Muscle of leg (tissue), 11 donors: ENCODE data around the gene TUBA3C. TPM values are rescaled to one million over a fixed set of nuclear protein-coding genes. Genes with fewer than 3 reads are reported as not detected.

ENCODE experiments used
- DNase-seq: peaks from one replicate; pipeline ENCODE4 v3.0.0; 2013
- H3K27ac ChIP-seq: one replicate; pipeline ENCODE4 v1.5.1; 2013; ENCODE audit warnings: mild to moderate bottlenecking, low read length, control low read depth
- H3K27me3 ChIP-seq: one replicate; pipeline ENCODE4 v1.6.1; 2013; ENCODE audit warnings: low read length; ENCODE audit not compliant: control insufficient read depth, insufficient read depth
- H3K36me3 ChIP-seq: one replicate; pipeline ENCODE4 v1.6.1; 2013; ENCODE audit warnings: low read length; ENCODE audit not compliant: control insufficient read depth, insufficient read depth
- H3K4me1 ChIP-seq: one replicate; pipeline ENCODE4 v1.6.1; 2013; ENCODE audit warnings: low read length; ENCODE audit not compliant: control insufficient read depth, insufficient read depth
- H3K4me3 ChIP-seq: one replicate; pipeline ENCODE4 v1.5.1; 2013; ENCODE audit warnings: low read length, control low read depth
- H3K9me3 ChIP-seq: replicated peaks from 2 replicates; pipeline ENCODE4 v1.6.1; 2013; ENCODE audit warnings: low read depth, low read length; ENCODE audit not compliant: control insufficient read depth
- WGBS: methylation state at CpG from one replicate; pipeline ENCODE4 v1.1.5; 2013; ENCODE audit warnings: missing lambda C conversion rate; ENCODE audit not compliant: insufficient coverage; 5-methylcytosine and 5-hydroxymethylcytosine counted together
- polyA plus RNA-seq, 8 donors: library from polyadenylated mRNA; unstranded; fragments of 120-200 nt; gene quantifications; one replicate each; pipeline versions ENCODE4 v1.2.1 to v1.2.3, GENCODE V29; 2013; ENCODE audit warnings: inconsistent platforms in 1 of 8, low replicate concordance in 1 of 8; ENCODE audit not compliant: insufficient read length in 8 of 8, insufficient read depth in 1 of 8
- total RNA-seq: library from RNA; stranded (reverse); fragments of 120-200 nt; gene quantifications from one replicate; pipeline ENCODE4 v1.2.4, GENCODE V29; 2013

The TUBA3C gene
- total and polyA plus RNA-seq, 9 donors, result not detected

GRCh38 chr13:19169496-19169895, 12.1 kb downstream of the TUBA3C start:
- Histone ChIP-seq H3K36me3 (no peaks in the 10 kb centered on the region), H3K9me3 (peaks cover 70% of the 10 kb centered on the region)

GRCh38 chr13:19161308-19161707, 20.3 kb downstream of the TUBA3C start:
- peaks cover 55% of the 10 kb centered on the region for H3K9me3 ChIP-seq
- WGBS, result 84% methylated on average over 4 of the region's 5 CpGs
- no peak for DNase-seq
- no peak overlapping the region for H3K27ac ChIP-seq
- no peaks in the 10 kb centered on the region for H3K36me3 ChIP-seq
- no peaks in the 10 kb centered on the region for H3K27me3 ChIP-seq
- H3K4me3 ChIP-seq, result no peak overlapping the region
- H3K4me1 ChIP-seq, result no peaks in the 10 kb centered on the region

More at GRCh38 chr13:19169496-19169895, 12.1 kb downstream of the TUBA3C start:
- Histone ChIP-seq H3K4me1 (no peaks in the 10 kb centered on the region), H3K27me3 (no peaks in the 10 kb centered on the region), H3K27ac (no peak overlapping the region), H3K4me3 (no peak overlapping the region)
- 85% methylated on average over 3 of the region's 3 CpGs for whole genome bisulfite sequencing
- DNase-seq, result no peak

DNA sequence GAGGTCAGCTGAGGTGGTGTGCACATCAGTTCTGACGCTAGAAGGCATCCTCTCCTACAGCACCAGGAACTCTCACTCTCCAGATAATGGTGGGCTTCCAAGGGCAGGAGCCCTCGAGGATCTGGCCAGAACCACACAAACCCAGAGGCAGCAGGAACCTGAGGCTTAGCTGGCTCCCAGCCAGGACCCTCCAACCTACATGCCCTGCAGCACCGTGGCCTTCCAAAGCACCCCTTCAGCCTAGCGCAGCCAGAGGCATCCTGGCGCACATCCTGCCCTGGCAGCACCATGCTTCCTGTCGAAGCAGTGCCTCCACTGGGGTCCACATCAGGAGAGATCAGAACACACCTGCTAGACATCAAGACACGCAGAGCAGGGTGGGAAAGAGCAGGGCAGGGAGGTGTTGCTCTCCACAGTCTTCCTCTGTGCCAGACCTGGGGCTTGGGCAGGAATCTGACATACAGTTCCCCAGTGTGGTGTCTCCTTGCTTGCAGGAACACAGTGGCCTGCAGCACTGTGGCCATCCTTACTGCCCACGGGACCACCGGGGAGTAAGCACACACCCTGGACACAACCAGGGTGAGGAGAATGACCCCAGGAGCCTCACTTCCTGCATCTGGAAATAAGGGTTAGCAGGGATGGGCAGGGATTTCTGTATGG, 21.7 kb downstream of the TUBA3C start:
- H3K4me1 ChIP-seq, result no peaks in the 10 kb centered on the region
- no peaks in the 10 kb centered on the region for H3K36me3 ChIP-seq
- H3K27ac ChIP-seq, result no peak overlapping the region
- peaks cover 60% of the 10 kb centered on the region for H3K9me3 ChIP-seq
- no peaks in the 10 kb centered on the region for H3K27me3 ChIP-seq
- WGBS, result 74% methylated on average over 9 of the region's 9 CpGs
- H3K4me3 ChIP-seq, result no peak overlapping the region
- DNase-seq, result no peak

DNA sequence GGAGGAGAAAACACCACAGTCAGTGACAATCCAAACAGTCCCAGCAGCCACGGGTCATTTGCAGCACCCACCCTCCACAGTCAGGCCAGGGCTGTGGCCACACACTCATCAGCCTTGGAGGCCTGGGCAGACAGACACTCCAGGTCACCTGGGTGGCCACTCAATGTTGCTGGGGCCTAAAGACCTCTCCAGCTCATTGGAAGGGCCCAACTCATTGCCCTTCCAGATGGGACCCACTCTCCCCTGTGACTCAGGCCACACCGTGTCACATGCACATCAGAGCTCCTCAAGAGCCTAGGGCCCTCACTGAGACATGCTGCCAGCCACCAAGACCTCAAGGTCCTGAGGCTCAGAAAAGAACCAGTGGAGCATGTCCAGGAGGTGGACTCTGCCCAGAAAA, 22.4 kb downstream of the TUBA3C start:
- Histone ChIP-seq H3K27ac (no peak overlapping the region), H3K4me3 (no peak overlapping the region), H3K9me3 (peaks cover 66% of the 10 kb centered on the region), H3K36me3 (no peaks in the 10 kb centered on the region), H3K27me3 (no peaks in the 10 kb centered on the region), H3K4me1 (no peaks in the 10 kb centered on the region)
- no peak for DNase-seq
- whole genome bisulfite sequencing, result 76% methylated on average over 2 of the region's 2 CpGs

DNA sequence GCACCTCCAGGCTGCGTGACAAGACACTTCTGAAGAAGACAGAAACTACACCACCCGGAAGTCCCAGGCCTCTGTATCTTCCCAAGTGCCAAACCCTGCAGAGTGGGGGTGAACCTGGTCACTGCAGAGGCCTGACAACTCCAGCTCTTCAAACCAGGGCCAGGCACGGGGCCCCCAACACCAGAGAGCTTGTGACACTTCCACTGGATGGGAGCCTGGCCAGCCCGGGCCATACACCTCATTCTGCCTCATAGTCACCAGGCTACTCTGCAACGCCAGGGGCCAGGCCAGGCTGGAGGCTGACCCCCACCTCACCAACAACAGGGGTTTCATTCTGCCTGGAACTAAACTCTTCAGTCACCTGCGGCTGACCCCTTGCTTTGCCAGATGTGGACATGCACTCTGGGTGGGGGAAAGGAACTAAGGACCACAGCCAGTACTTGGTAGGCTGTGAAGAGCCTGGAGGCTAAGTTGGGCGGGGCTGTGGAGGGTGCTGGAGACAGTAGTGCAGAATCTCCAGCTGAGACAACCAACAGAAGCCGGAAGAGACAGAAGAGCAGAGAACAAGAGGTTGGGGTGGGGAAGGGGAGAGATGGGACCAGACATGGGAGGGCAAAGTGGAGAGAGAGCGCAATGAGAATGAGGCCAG, 23.0 kb downstream of the TUBA3C start:
- Histone ChIP-seq H3K9me3 (peaks cover 72% of the 10 kb centered on the region), H3K36me3 (no peaks in the 10 kb centered on the region), H3K4me1 (no peaks in the 10 kb centered on the region), H3K4me3 (no peak overlapping the region), H3K27ac (no peak overlapping the region), H3K27me3 (no peaks in the 10 kb centered on the region)
- 63% methylated on average over 8 of the region's 9 CpGs for whole genome bisulfite sequencing
- DNase-seq, result no peak

DNA sequence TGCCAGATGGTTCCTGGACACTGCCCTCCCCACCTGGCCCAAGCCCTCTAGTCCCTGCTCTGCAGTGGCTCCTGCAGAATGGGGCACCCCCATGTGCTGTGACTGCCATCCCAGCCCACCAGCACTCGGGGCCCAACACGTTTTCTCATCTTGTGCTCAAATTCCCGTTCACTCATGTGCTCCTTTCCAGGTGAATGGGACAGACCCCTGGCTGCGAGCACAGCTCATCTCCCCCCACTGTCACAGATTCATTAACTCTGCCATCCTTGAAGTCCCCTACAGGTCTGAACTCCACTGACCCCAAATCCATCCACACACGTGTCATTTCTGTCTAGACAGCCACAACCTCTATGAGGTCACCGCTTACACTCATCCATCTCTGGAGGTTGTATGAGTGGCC, 23.6 kb downstream of the TUBA3C start:
- no peaks in the 10 kb centered on the region for H3K27me3 ChIP-seq
- H3K4me1 ChIP-seq, result no peaks in the 10 kb centered on the region
- H3K27ac ChIP-seq, result no peak overlapping the region
- 46% methylated on average over 5 of the region's 6 CpGs for WGBS
- H3K9me3 ChIP-seq, result peaks cover 77% of the 10 kb centered on the region
- no peaks in the 10 kb centered on the region for H3K36me3 ChIP-seq
- no peak overlapping the region for H3K4me3 ChIP-seq
- DNase-seq, result no peak

DNA sequence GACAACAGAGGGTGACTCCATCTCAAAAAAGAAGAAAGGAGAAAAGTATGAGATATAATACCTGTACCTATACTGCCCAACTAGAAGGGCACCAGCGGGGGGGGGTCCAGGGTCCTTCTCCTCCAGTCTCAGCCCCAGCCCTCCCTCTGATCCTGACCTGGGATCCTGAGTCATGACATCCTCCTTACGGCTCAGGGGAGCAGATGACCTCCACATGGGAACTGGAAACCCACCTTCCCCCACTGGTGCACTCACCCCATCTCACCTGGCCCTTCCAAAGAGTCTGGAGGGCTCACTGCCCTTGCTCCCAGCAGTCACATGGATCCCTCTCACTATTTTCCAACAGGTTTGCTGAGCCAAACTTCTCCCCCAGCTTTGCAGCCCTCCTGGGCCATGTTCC, 24.2 kb downstream of the TUBA3C start:
- Histone ChIP-seq H3K27me3 (no peaks in the 10 kb centered on the region), H3K36me3 (no peaks in the 10 kb centered on the region), H3K9me3 (peaks cover 78% of the 10 kb centered on the region), H3K4me3 (no peak overlapping the region), H3K4me1 (no peaks in the 10 kb centered on the region), H3K27ac (no peak overlapping the region)
- no peak for DNase-seq
- 22% methylated on average over 1 of the region's 2 CpGs for WGBS

- no peak for DNase-seq
- no peaks in the 10 kb centered on the region for H3K36me3 ChIP-seq
Measured at GRCh38 chr13:19156013-19156825, 25.4 kb downstream of the TUBA3C start.

GRCh38 chr13:19155321-19155861, 26.2 kb downstream of the TUBA3C start:
- 59% methylated on average over 4 of the region's 6 CpGs for WGBS
- Histone ChIP-seq H3K4me3 (no peak overlapping the region), H3K36me3 (no peaks in the 10 kb centered on the region), H3K4me1 (no peaks in the 10 kb centered on the region), H3K9me3 (peaks cover 76% of the 10 kb centered on the region), H3K27me3 (no peaks in the 10 kb centered on the region), H3K27ac (no peak overlapping the region)
- no peak for DNase-seq

More at GRCh38 chr13:19156013-19156825, 25.4 kb downstream of the TUBA3C start:
- Histone ChIP-seq H3K27ac (no peak overlapping the region), H3K4me3 (no peak overlapping the region), H3K27me3 (no peaks in the 10 kb centered on the region), H3K4me1 (no peaks in the 10 kb centered on the region), H3K9me3 (peaks cover 78% of the 10 kb centered on the region)
- WGBS, result 70% methylated on average over 11 of the region's 14 CpGs

GRCh38 chr13:19154843-19155242, 26.8 kb downstream of the TUBA3C start:
- H3K27ac ChIP-seq, result no peak overlapping the region
- H3K4me3 ChIP-seq, result no peak overlapping the region
- H3K9me3 ChIP-seq, result peaks cover 81% of the 10 kb centered on the region
- H3K36me3 ChIP-seq, result no peaks in the 10 kb centered on the region
- no peaks in the 10 kb centered on the region for H3K4me1 ChIP-seq
- no peak for DNase-seq
- WGBS, result 71% methylated on average over 6 of the region's 7 CpGs
- H3K27me3 ChIP-seq, result no peaks in the 10 kb centered on the region
